HepG2 (cell line): ENCODE data around the gene JTB. TPM values are rescaled to one million over a fixed set of nuclear protein-coding genes. Genes with fewer than 3 reads are reported as not detected.

ENCODE experiments used
- ATF1 ChIP-seq: IDR thresholded peaks from 2 replicates; pipeline ENCODE4 v1.6.1; 2016; ENCODE audit warnings: mild to moderate bottlenecking, control low read depth
- ATF3 ChIP-seq: sonication (generic); formaldehyde crosslinking; IDR thresholded peaks from 2 replicates; pipeline ENCODE4 v1.4.0; 2020; ENCODE audit warnings: missing genetic modification reagents
- ATF7-NPFF ChIP-seq: sonication (generic); formaldehyde crosslinking; IDR thresholded peaks from 2 replicates; pipeline ENCODE4 v1.8.1; 2023; ENCODE audit warnings: mild to moderate bottlenecking, low read depth, missing genetic modification reagents, moderate library complexity
- CCAR2 ChIP-seq: fragments of 200-400 bp; formaldehyde crosslinking; optimal IDR thresholded peaks from 2 replicates; pipeline ENCODE3; 2018; ENCODE audit warnings: low read depth, mild to moderate bottlenecking, low read length, moderate library complexity
- HHEX ChIP-seq: IDR thresholded peaks from 2 replicates; pipeline ENCODE4 v1.6.1; 2016; ENCODE audit warnings: control low read depth
- HNF4A ChIP-seq: sonication (generic); formaldehyde crosslinking; IDR thresholded peaks from 2 replicates; pipeline ENCODE4 v1.4.0; 2020; ENCODE audit warnings: missing genetic modification reagents
- KLF13 ChIP-seq: sonication (generic); formaldehyde crosslinking; IDR thresholded peaks from 2 replicates; pipeline ENCODE4 v1.4.0; 2020; ENCODE audit warnings: mild to moderate bottlenecking, missing genetic modification reagents
- MAX ChIP-seq: IDR thresholded peaks from 2 replicates; pipeline ENCODE4 v1.6.1; 2012; ENCODE audit warnings: inconsistent platforms
- NFATC3 ChIP-seq: sonication (generic); formaldehyde crosslinking; IDR thresholded peaks from 2 replicates; pipeline ENCODE4 v1.5.1; 2020; ENCODE audit warnings: mild to moderate bottlenecking, missing genetic modification reagents
- NFE2 ChIP-seq: sonication (generic); formaldehyde crosslinking; IDR thresholded peaks from 2 replicates; pipeline ENCODE4 v1.4.0; 2020; ENCODE audit warnings: missing genetic modification reagents
- SIX1 ChIP-seq: sonication (generic); formaldehyde crosslinking; IDR thresholded peaks from 2 replicates; pipeline ENCODE4 v1.4.0; 2020; ENCODE audit warnings: missing genetic modification reagents, borderline replicate concordance
- SIX4 ChIP-seq: sonication (generic); formaldehyde crosslinking; IDR thresholded peaks from 2 replicates; pipeline ENCODE4 v1.4.0; 2020; ENCODE audit warnings: missing genetic modification reagents
- ZBTB14 ChIP-seq: sonication (generic); formaldehyde crosslinking; IDR thresholded peaks from 2 replicates; pipeline ENCODE4 v1.4.0; 2020; ENCODE audit warnings: missing genetic modification reagents
- ZKSCAN1 ChIP-seq: fragments of 150-350 bp; IDR thresholded peaks from 2 replicates; pipeline ENCODE4 v1.6.1; 2014; ENCODE audit warnings: low read length
- ZNF367 ChIP-seq: sonication (generic); formaldehyde crosslinking; IDR thresholded peaks from 2 replicates; pipeline ENCODE4 v1.4.0; 2020; ENCODE audit warnings: missing genetic modification reagents, borderline replicate concordance
- ZNF451 ChIP-seq: sonication (generic); formaldehyde crosslinking; IDR thresholded peaks from 2 replicates; pipeline ENCODE4 v1.5.0; 2020; ENCODE audit warnings: mild to moderate bottlenecking, missing genetic modification reagents
- ZNF512B ChIP-seq: sonication (generic); formaldehyde crosslinking; IDR thresholded peaks from 2 replicates; pipeline ENCODE4 v1.5.1; 2020; ENCODE audit warnings: missing genetic modification reagents, mild to moderate bottlenecking, borderline replicate concordance
- ZNF709 ChIP-seq: sonication (generic); formaldehyde crosslinking; IDR thresholded peaks from 2 replicates; pipeline ENCODE4 v1.5.0; 2020; ENCODE audit warnings: mild to moderate bottlenecking, missing genetic modification reagents
- ZNF724P ChIP-seq: sonication (generic); formaldehyde crosslinking; IDR thresholded peaks from 2 replicates; pipeline ENCODE4 v1.8.0; 2022; ENCODE audit warnings: missing genetic modification reagents, borderline replicate concordance
- ZNF839 ChIP-seq: sonication (generic); formaldehyde crosslinking; IDR thresholded peaks from 2 replicates; pipeline ENCODE4 v1.4.0; 2020; ENCODE audit warnings: missing genetic modification reagents, mild to moderate bottlenecking, borderline replicate concordance
- ZNF878 ChIP-seq: sonication (generic); formaldehyde crosslinking; IDR thresholded peaks from 2 replicates; pipeline ENCODE4 v1.8.1; 2023; ENCODE audit warnings: mild to moderate bottlenecking, missing genetic modification reagents, moderate library complexity
- polyA plus RNA-seq, 8 experiments: library from polyadenylated mRNA; depleted of rRNA in 3 of 8; stranded (reverse) in 7 of 8; unstranded in 1 of 8; fragments of >200 nt; fragmentation: Illumina TruSeq in 4 of 8; extraction: Trizol in 4 of 8; gene quantifications; 2 replicates each; pipeline versions ENCODE4 v1.2.1 to v1.2.3, GENCODE V29; 2011 to 2016; ENCODE audit warnings: low read depth in 4 of 8, missing spikeins in 1 of 8, mixed read lengths in 1 of 8; ENCODE audit not compliant: insufficient read depth in 1 of 8
- total RNA-seq, 5 experiments: library from RNA; depleted of rRNA; stranded (reverse); fragments of >200 nt; fragmentation: Illumina TruSeq; extraction: Trizol; gene quantifications; 2 replicates each; pipeline ENCODE4 v1.2.3, GENCODE V29; 2016; ENCODE audit warnings: low read depth in 1 of 5
- TF ChIP-seq, protein P1 (sequence below): sonication (generic); formaldehyde crosslinking; IDR thresholded peaks from 2 replicates; pipeline ENCODE4 v1.5.1; 2020; ENCODE audit warnings: missing genetic modification reagents, mild to moderate bottlenecking, borderline replicate concordance
- TF ChIP-seq, protein P2 (sequence below): IDR thresholded peaks from 2 replicates; pipeline ENCODE4 v1.6.1; 2016; ENCODE audit warnings: mild to moderate bottlenecking, missing biosample characterization, missing genetic modification reagents

The JTB gene
- total and polyA plus RNA-seq, 2 of the 13 experiments (the other 11 are each of a cell fraction or from before 2014, with no cell fraction given), result 96.7 to 99.2 TPM

DNA sequence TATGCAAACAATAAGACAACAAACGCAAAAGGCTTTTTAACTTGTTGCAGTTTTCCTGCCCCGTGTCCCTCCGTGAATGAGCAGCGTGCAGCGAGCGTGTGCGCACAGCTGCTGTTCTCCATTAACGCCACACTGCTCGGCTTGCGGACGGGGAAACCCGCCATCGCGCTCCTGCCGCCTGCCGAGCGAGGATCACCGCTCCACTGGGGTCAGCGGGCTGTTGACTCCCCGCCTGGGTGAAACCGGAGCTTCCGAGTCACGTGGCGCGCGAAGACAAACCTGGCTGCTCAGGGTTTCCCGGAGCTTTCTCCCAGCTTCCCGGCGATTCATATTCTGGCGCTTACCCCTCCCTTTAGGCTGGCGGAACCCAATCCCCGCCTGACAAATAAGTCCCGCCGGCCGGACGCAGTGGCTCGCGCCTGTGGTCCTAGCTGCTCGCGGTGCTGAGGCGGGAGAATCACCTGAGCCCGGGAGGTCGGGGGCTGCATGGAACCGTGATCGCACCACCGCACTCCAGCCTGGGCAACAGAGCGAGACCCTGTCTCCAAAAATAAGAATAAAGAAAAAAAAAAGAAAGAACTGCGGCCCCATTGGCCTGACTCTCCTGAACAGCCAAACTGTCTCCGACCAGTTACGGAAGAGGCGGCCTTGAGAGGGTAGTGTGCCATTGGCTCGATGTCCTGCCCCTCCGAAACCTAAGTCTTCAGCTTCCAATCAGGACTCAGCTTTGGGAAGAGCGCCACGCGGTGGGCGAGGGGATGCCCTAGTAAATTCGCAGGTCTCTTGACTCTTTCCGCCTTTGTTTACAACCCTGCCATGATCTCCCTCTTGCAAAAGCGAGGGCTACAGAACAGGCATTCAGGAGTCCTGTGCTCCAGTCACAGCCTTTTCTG is 10.1 kb downstream of the JTB start, which contains the start of gene CREB3L4 (continued):
- TF ChIP-seq ZNF512B (peak; percentile 91; the same call in 1 of the 2 replicates), SIX1 (peak; percentile 92), ZNF839 (CRISPR knock-in tag) (0 out of 2 replicates have a peak, but pooled peaks have one; percentile 73), ZNF878 (CRISPR knock-in tag) (peak; percentile 98), ZNF367 (no peak; the same call in 1 of the 2 replicates), HNF4A (peak; percentile 11; the same call in 1 of the 2 replicates), ATF3 (no peak), CCAR2 (no peak), ZKSCAN1 (no peak), ZBTB14 (CRISPR knock-in tag) (no peak), HHEX (CRISPR knock-in tag) (no peak), ATF1 (CRISPR knock-in tag) (peak; percentile 83), NFATC3 (CRISPR knock-in tag) (0 out of 2 replicates have a peak, but pooled peaks have one; percentile 14), MAX (peak; percentile 94), ZNF709 (CRISPR knock-in tag) (peak; percentile 81; the same call in 1 of the 2 replicates), NFE2 (no peak), ZNF724P (CRISPR knock-in tag) (peak; percentile 88), KLF13 (CRISPR knock-in tag) (no peak), SIX4 (CRISPR knock-in tag) (peak; percentile 95), ATF7-NPFF (peak; percentile 72), ZNF451 (CRISPR knock-in tag) (peak; percentile 70; the same call in 1 of the 2 replicates)
- TF ChIP-seq, protein P1, sequence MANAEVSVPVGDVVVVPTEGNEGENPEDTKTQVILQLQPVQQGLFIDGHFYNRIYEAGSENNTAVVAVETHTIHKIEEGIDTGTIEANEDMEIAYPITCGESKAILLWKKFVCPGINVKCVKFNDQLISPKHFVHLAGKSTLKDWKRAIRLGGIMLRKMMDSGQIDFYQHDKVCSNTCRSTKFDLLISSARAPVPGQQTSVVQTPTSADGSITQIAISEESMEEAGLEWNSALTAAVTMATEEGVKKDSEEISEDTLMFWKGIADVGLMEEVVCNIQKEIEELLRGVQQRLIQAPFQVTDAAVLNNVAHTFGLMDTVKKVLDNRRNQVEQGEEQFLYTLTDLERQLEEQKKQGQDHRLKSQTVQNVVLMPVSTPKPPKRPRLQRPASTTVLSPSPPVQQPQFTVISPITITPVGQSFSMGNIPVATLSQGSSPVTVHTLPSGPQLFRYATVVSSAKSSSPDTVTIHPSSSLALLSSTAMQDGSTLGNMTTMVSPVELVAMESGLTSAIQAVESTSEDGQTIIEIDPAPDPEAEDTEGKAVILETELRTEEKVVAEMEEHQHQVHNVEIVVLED (CRISPR knock-in tag), result peak; percentile 56; the same call in 1 of the 2 replicates
- TF ChIP-seq, protein P2, sequence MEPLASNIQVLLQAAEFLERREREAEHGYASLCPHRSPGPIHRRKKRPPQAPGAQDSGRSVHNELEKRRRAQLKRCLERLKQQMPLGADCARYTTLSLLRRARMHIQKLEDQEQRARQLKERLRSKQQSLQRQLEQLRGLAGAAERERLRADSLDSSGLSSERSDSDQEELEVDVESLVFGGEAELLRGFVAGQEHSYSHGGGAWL (CRISPR knock-in tag), result peak; percentile 91
